Endothelial cell of umbilical vein (primary cell): ENCODE results near the gene GNAI1. TPM values are rescaled to one million over a fixed set of nuclear protein-coding genes. Genes with fewer than 3 reads are reported as not detected.

ENCODE experiments used
- BruUV-seq: library from RNA; stranded (reverse); fragments of 400-500 nt; replicated peaks from 2 replicates; lab custom pipeline; 2021; lab: Mats Ljungman, UMichigan
- CTCF ChIA-PET: fragments of 300-600, 350-600 bp; sonication (Branson Sonifier 250); formaldehyde crosslinking; loops from one replicate; lab custom pipeline; 2021; ENCODE audit warnings: antibody characterized with exemption, inconsistent platforms; lab: Charles Lee
- POLR2A ChIA-PET: fragments of 300-600, 350-600 bp; sonication (Branson Sonifier 250); formaldehyde crosslinking; loops from one replicate; lab custom pipeline; 2021; ENCODE audit warnings: antibody characterized with exemption, inconsistent platforms; lab: Charles Lee
- DNase-seq: peaks from one replicate; pipeline ENCODE4 v3.0.0-alpha.2; 2011; ENCODE audit warnings: low read depth, low spot score
- FAIRE-seq: peaks from 2 replicates; lab custom pipeline; 2011; peaks lifted over from hg19 to GRCh38; lab: Jason Lieb, UNC
- H2AFZ ChIP-seq: 2 replicates; pipeline ENCODE4 v1.6.0; 2012; ENCODE audit warnings: low read depth, low read length, control low read depth, inconsistent platforms
- H3K27ac ChIP-seq: 2 replicates; pipeline ENCODE4 v1.5.1; 2011; ENCODE audit warnings: low read depth, mild to moderate bottlenecking, control low read depth, low read length, moderate library complexity; ENCODE audit not compliant: insufficient read depth
- H3K27me3 ChIP-seq, 2 experiments: 2 replicates each; pipeline versions ENCODE4 v1.6.0 to v1.6.1; 2011; ENCODE audit warnings: low read length in 2 of 2, mixed read lengths in 1 of 2; ENCODE audit not compliant: control insufficient read depth in 2 of 2, insufficient read depth in 2 of 2
- H3K36me3 ChIP-seq, 2 experiments: 2 replicates in 1 of 2; 3 replicates in 1 of 2; pipeline ENCODE4 v1.5.1; 2011; ENCODE audit warnings: low read length in 2 of 2, mild to moderate bottlenecking in 1 of 2, moderate library complexity in 1 of 2; ENCODE audit not compliant: control insufficient read depth in 2 of 2, insufficient read depth in 2 of 2; ENCODE audit errors: extremely low read depth in 1 of 2
- H3K4me1 ChIP-seq: 3 replicates; pipeline ENCODE4 v1.5.1; 2011; ENCODE audit warnings: mild to moderate bottlenecking, low read length; ENCODE audit not compliant: control insufficient read depth, insufficient read depth; ENCODE audit errors: extremely low read depth
- H3K4me2 ChIP-seq: 2 replicates; pipeline ENCODE4 v1.6.1; 2011; ENCODE audit warnings: low read length, control low read depth, mixed read lengths; ENCODE audit not compliant: insufficient read depth
- H3K4me3 ChIP-seq, 3 experiments: fragments of 200-600 bp in 1 of 3; sonication (generic), shearing (Covaris generic) in 1 of 3; replicated peaks in 1 of 3; 2 replicates each; pipeline ENCODE4 v1.5.1; 2011 to 2016; ENCODE audit warnings: control low read depth in 3 of 3, low read length in 3 of 3, mild to moderate bottlenecking in 2 of 3, inconsistent platforms in 1 of 3, low read depth in 1 of 3, moderate library complexity in 1 of 3; ENCODE audit not compliant: insufficient read depth in 1 of 3
- H3K79me2 ChIP-seq: 2 replicates; pipeline ENCODE4 v1.6.0; 2012; ENCODE audit warnings: low read length, inconsistent platforms; ENCODE audit not compliant: control insufficient read depth, insufficient read depth
- H3K9ac ChIP-seq: replicated peaks from 2 replicates; pipeline ENCODE3; 2011; ENCODE audit warnings: low read length, control low read depth; ENCODE audit not compliant: insufficient read depth; ENCODE audit errors: extremely low read depth
- H3K9me1 ChIP-seq: replicated peaks from 3 replicates; pipeline ENCODE4 v1.6.0; 2011; ENCODE audit warnings: mild to moderate bottlenecking, low read length; ENCODE audit not compliant: control insufficient read depth, insufficient read depth; ENCODE audit errors: extremely low read depth
- H3K9me3 ChIP-seq: replicated peaks from 2 replicates; pipeline ENCODE4 v1.5.1; 2012; ENCODE audit warnings: low read length, inconsistent platforms; ENCODE audit not compliant: control insufficient read depth, insufficient read depth
- H4K20me1 ChIP-seq: replicated peaks from 2 replicates; pipeline ENCODE3; 2011; ENCODE audit warnings: mild to moderate bottlenecking, low read length; ENCODE audit not compliant: control insufficient read depth, insufficient read depth; ENCODE audit errors: extremely low read depth
- CTCF ChIP-seq, 2 donors: IDR thresholded peaks; 1 replicate in 1 of 2; 2 replicates in 1 of 2; pipeline ENCODE4 v1.5.1; 2011; ENCODE audit warnings: low read length in 2 of 2, mild to moderate bottlenecking in 2 of 2, moderate library complexity in 2 of 2, control low read depth in 1 of 2, inconsistent platforms in 1 of 2, low read depth in 1 of 2; ENCODE audit not compliant: insufficient read depth in 1 of 2; ENCODE audit errors: extremely low read depth in 1 of 2
- EZH2 ChIP-seq: IDR thresholded peaks from 2 replicates; pipeline ENCODE4 v1.6.1; 2012; ENCODE audit warnings: borderline replicate concordance, low read depth, mild to moderate bottlenecking, moderate library complexity, low read length, inconsistent platforms; ENCODE audit not compliant: severe bottlenecking
- FOS ChIP-seq: IDR thresholded peaks from 2 replicates; pipeline ENCODE4 v1.6.1; 2011; ENCODE audit warnings: mild to moderate bottlenecking, low read length, moderate library complexity, borderline replicate concordance; ENCODE audit not compliant: insufficient read depth
- GATA2 ChIP-seq: IDR thresholded peaks from 2 replicates; pipeline ENCODE4 v1.7.0; 2011; ENCODE audit warnings: low read depth, mild to moderate bottlenecking, moderate library complexity, mixed read lengths, low read length; ENCODE audit not compliant: insufficient read length, insufficient read depth
- JUN ChIP-seq: IDR thresholded peaks from 2 replicates; pipeline ENCODE4 v1.6.1; 2011; ENCODE audit warnings: borderline replicate concordance, low read depth; ENCODE audit not compliant: insufficient read length, insufficient read depth
- MAX ChIP-seq: IDR thresholded peaks from 2 replicates; pipeline ENCODE4 v1.6.1; 2011; ENCODE audit not compliant: insufficient read depth, insufficient read length
- MYC ChIP-seq: IDR thresholded peaks from one replicate; pipeline ENCODE4 v1.6.1; 2011; ENCODE audit warnings: mild to moderate bottlenecking, low read depth, low read length
- POLR2A ChIP-seq: IDR thresholded peaks from 2 replicates; pipeline ENCODE4 v1.6.1; 2012; ENCODE audit warnings: low read depth, mild to moderate bottlenecking, control low read depth, low read length
- POLR2AphosphoS5 ChIP-seq: IDR thresholded peaks from 2 replicates; pipeline ENCODE4 v1.6.1; 2012; ENCODE audit warnings: low read depth, mild to moderate bottlenecking, control low read depth, low read length, moderate library complexity; ENCODE audit not compliant: insufficient read depth
- dilution Hi-C: fragments of 300-500 bp; cut with MboI; formaldehyde crosslinking; loops from one replicate; pipeline ENCODE4 v1.15.0; 2019; ENCODE audit warnings: low sequenced_read_pairs; ENCODE audit not compliant: extremely low pct_ligation_motif_present
- intact Hi-C: fragments of 100-400 bp; cut with micrococcal nuclease; formaldehyde crosslinking; loops from one replicate; pipeline ENCODE4 v1.10.0; 2022
- polyA plus RNA-seq, 4 experiments: library from polyadenylated mRNA; depleted of rRNA in 3 of 4; stranded (reverse) in 3 of 4; unstranded in 1 of 4; fragments of >200 nt; gene quantifications; 2 replicates each; pipeline versions ENCODE4 v1.2.1 to v1.2.3, GENCODE V29; 2011 to 2012; ENCODE audit warnings: missing spikeins in 1 of 4
- total RNA-seq: library from RNA; stranded (reverse); gene quantifications from 2 replicates; pipeline ENCODE4 v1.2.3, GENCODE V29; 2021

The GNAI1 gene
- total and polyA plus RNA-seq, 2 donors (not counting 3 experiments of a cell fraction or from before 2014, with no cell fraction given), result 7.5 to 15.0 TPM

GRCh38 chr7:80210400-80210799 is 75.8 kb downstream of the GNAI1 start:
- Histone ChIP-seq H3K9me1 (no peaks in the 10 kb centered on the region), H3K4me3 (no peak overlapping the region), H3K27ac (no peak overlapping the region), H3K4me1 (no peaks in the 10 kb centered on the region), H2AFZ (no peak overlapping the region), H3K79me2 (no peaks in the 10 kb centered on the region), H3K36me3 (peaks cover 0 to 3% of the 10 kb centered on the region in 2 experiments), H4K20me1 (no peaks in the 10 kb centered on the region), H3K4me2 (no peak overlapping the region), H3K27me3 (no peaks in the 10 kb centered on the region), H3K9ac (no peak overlapping the region), H3K9me3 (no peaks in the 10 kb centered on the region)
- no TSS peak for BruUV-seq
- no peak for TF ChIP-seq FOS
- ChIA-PET POLR2A (no interaction called here), CTCF (interaction anchor here (0.8 to 0.9 kb wide), 2 partner anchors 12 to 182 kb away, joined by 3 to 4 read pairs; no protein-coding TSS in a partner anchor)
- dilution Hi-C loops, result no loop called here
- intact Hi-C loops, result no loop called here
- FAIRE-seq (no peak), DNase-seq (no peak)

- Histone ChIP-seq H2AFZ (no peak overlapping the region), H3K4me2 (no peak overlapping the region), H3K79me2 (no peaks in the 10 kb centered on the region), H4K20me1 (no peaks in the 10 kb centered on the region), H3K27ac (no peak overlapping the region), H3K27me3 (no peaks in the 10 kb centered on the region), H3K4me3 (no peak overlapping the region), H3K36me3 (peaks cover 0 to 3% of the 10 kb centered on the region in 2 experiments), H3K9ac (no peak overlapping the region), H3K4me1 (peaks cover 5% of the 10 kb centered on the region), H3K9me1 (no peaks in the 10 kb centered on the region), H3K9me3 (no peaks in the 10 kb centered on the region)
- intact Hi-C loops (no loop called here), dilution Hi-C loops (no loop called here)
- ChIA-PET CTCF (interaction anchor here (1.1 to 1.7 kb wide), 5 partner anchors 11 to 178 kb away, joined by 3 to 4 read pairs (median 4); no protein-coding TSS in a partner anchor), POLR2A (no interaction called here)
- TF ChIP-seq EZH2, result no peak
- no peak for TF ChIP-seq JUN
- no peak for TF ChIP-seq POLR2A
- TF ChIP-seq GATA2, result no peak
- no peak for TF ChIP-seq MAX
- TF ChIP-seq CTCF (IDR thresholded peaks at IDR 0.05; ENCODE audit: extremely low read depth in 1 of 2, insufficient read depth in 1 of 2, low read depth in 1 of 2, low read length in 2 of 2), result no peak
- TF ChIP-seq MYC, result no peak
- no peak for TF ChIP-seq FOS
- no peak for TF ChIP-seq POLR2AphosphoS5
- FAIRE-seq, result no peak
- BruUV-seq, result no TSS peak
- no peak for DNase-seq
Observed at GRCh38 chr7:80213814-80214213, 79.2 kb downstream of the GNAI1 start.
